ENCODE data around the gene SDSL. TPM values are rescaled to one million over a fixed set of nuclear protein-coding genes. Genes with fewer than 3 reads are reported as not detected.

The SDSL gene
- total and polyA plus RNA-seq, 10 of the 15 experiments (the other 5 are each of a cell fraction or from before 2014, with no cell fraction given): 0.18 to 4.4 (median 1.0) TPM

GRCh38 chr12:113416091-113416754 is 6.0 kb upstream of the SDSL start:
- H4K20me1 ChIP-seq (ENCODE audit: control insufficient read depth, insufficient read depth): no peaks in the 10 kb centered on the region
- ChIA-PET POLR2A (interaction anchor here (0.7 kb wide), 1 partner anchor 11 kb away, joined by 3 read pairs; no protein-coding TSS in a partner anchor), SMC1A (ENCODE audit: uncharacterized antibody, unreplicated experiment) (no interaction called here), CTCF (interaction anchor here (0.8 kb wide), 1 partner anchor 474 kb away, joined by 3 read pairs; no protein-coding TSS in a partner anchor), RAD21 (ENCODE audit: unreplicated experiment) (no interaction called here)
- H3K27me3 ChIP-seq (replicated peaks in 1 of 2; ENCODE audit: control insufficient read depth in 2 of 2, insufficient read depth in 2 of 2, low read length in 1 of 2): no peaks in the 10 kb centered on the region
- ATAC-seq: peak; percentile 45
- intact Hi-C loops (cut with micrococcal nuclease; ENCODE audit: unreplicated experiment): no loop called here
- no peak overlapping the region for H3K9ac ChIP-seq (ENCODE audit: control insufficient read depth, insufficient read depth, low read length)
- TF ChIP-seq MLLT1 (IDR thresholded peaks at IDR 0.05): peak; percentile 77
- no peak for TF ChIP-seq WRNIP1 (IDR thresholded peaks at IDR 0.05; ENCODE audit: borderline replicate concordance, low read depth, low read length)
- peak; percentile 74 for TF ChIP-seq RAD51 (IDR thresholded peaks at IDR 0.05)
- peak; percentile 45; the same call in 1 of the 2 replicates for TF ChIP-seq ZNF384 (IDR thresholded peaks at IDR 0.05; ENCODE audit: borderline replicate concordance, low read depth, low read length)
- no peak for TF ChIP-seq EP300 (IDR thresholded peaks at IDR 0.05; ENCODE audit: borderline replicate concordance in 1 of 2, control insufficient read depth in 1 of 2, low read depth in 2 of 2, low read length in 2 of 2)
- peak in 1 of 2 experiments; percentile 16; a peak in 1 of 4 replicates for TF ChIP-seq BHLHE40 (IDR thresholded peaks at IDR 0.05; ENCODE audit: borderline replicate concordance in 1 of 2, low read depth in 2 of 2, low read length in 1 of 2)
- no peak overlapping the region for H3K27ac ChIP-seq (ENCODE audit: control insufficient read depth, insufficient read depth)
- no peaks in the 10 kb centered on the region; the same call in 1 of the 2 replicates for H3K4me1 ChIP-seq (ENCODE audit: control insufficient read depth, insufficient read depth, low read length)
- no peak overlapping the region for H3K4me2 ChIP-seq (ENCODE audit: control insufficient read depth, insufficient read depth)
- no peaks in the 10 kb centered on the region for H3K36me3 ChIP-seq (ENCODE audit: control insufficient read depth in 2 of 2, insufficient read depth in 2 of 2, low read length in 1 of 2)
- FAIRE-seq: no peak
- in situ Hi-C loops (cut with MboI): no loop called here
- no peak overlapping the region for H3K4me3 ChIP-seq
- no peak overlapping the region for H2AFZ ChIP-seq (ENCODE audit: control insufficient read depth, low read depth, low read length)
- H3K79me2 ChIP-seq (ENCODE audit: control insufficient read depth, insufficient read depth, low read length): no peaks in the 10 kb centered on the region
- no TSS peak for BruUV-seq (replicated peaks)
- DNase-seq (ENCODE audit: low read depth, low spot score): no peak
- H3K9me3 ChIP-seq (replicated peaks; ENCODE audit: control insufficient read depth, insufficient read depth, low read length): no peaks in the 10 kb centered on the region
- 0% methylated on average over 4 of the region's 6 CpGs for WGBS (ENCODE audit: insufficient coverage, insufficient replicate concordance, low lambda C conversion rate, missing lambda C conversion rate)
